Upper lobe of left lung (tissue), 4 donors: Measurements from ENCODE around the gene NUP214.

Source experiments
- CTCF ChIP-seq, 6 experiments: fragments of 450-650 bp in 4 of 6; fragments of 200-600 bp in 2 of 6; sonication (generic) in 2 of 6; IDR thresholded peaks; one replicate each; pipeline ENCODE4 v1.5.1; 2016 to 2019; ENCODE audit warnings: antibody characterized with exemption in 6 of 6
- POLR2A ChIP-seq, 4 donors: fragments of 450-650 bp; IDR thresholded peaks; one replicate each; pipeline ENCODE4 v1.5.1; 2016 to 2017; ENCODE audit warnings: antibody characterized with exemption in 4 of 4, mild to moderate bottlenecking in 2 of 4
- POLR2AphosphoS5 ChIP-seq, 2 donors: sonication (generic); formaldehyde crosslinking; IDR thresholded peaks; one replicate each; pipeline ENCODE4 v1.5.1; 2017; ENCODE audit warnings: antibody characterized with exemption in 2 of 2

DNA sequence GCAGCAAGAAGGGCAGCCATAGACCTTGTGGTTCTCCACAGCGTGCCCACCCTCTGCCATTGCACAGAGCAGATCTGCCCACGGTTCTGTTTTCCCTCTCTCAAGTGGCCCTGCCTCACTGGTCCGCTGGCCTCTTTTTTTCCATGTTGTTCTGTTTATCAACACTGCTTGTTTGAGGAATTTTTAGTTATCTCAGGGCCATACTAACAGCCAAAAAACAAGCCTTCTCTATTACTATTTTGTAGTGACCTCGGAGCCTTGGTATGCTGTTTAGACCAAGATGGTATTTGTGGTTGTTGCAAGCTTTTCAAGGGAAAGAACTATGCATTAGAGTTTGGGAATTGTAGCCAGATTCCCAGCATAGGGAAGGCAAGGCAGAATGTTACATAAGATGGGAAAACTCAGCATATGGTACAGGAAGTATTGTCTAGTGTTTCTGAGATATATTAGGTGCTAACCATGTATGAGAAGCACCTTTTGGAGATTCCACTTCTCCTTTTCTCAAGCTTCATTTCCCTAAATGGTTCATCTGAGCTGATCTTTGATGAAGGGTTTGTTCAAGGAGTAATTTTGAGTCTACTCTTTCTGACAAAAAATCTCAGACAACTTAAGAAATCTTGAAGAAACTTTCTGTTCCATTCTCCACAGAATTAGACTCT is 54.3 kb downstream of the NUP214 start:
- TF ChIP-seq POLR2A (IDR thresholded peaks at IDR 0.05) (no peak), CTCF (IDR thresholded peaks at IDR 0.05) (no peak), POLR2AphosphoS5 (IDR thresholded peaks at IDR 0.05) (no peak)
